RWPE2 (cell line): ENCODE results near the gene TMEM259.

Experiments used
- ATAC-seq: fragments of 200-7000 bp; cut with Tn5 transposase; 3 replicates; pipeline ENCODE4 v1.9.1; 2021; ENCODE audit warnings: low read depth
- DNase-seq: peaks from one replicate; pipeline ENCODE4 v3.0.0-alpha.2; 2020; ENCODE audit warnings: low spot score
- H3K27ac ChIP-seq: fragments of 450-650 bp; 2 replicates; pipeline ENCODE4 v1.5.1; 2017; ENCODE audit warnings: mild to moderate bottlenecking; ENCODE audit not compliant: poor library complexity, severe bottlenecking
- H3K27me3 ChIP-seq: fragments of 250-450 bp; sonication (Bioruptor Pico); 2 replicates; pipeline ENCODE4 v1.5.1; 2021; ENCODE audit warnings: mild to moderate bottlenecking, moderate library complexity; ENCODE audit not compliant: insufficient read depth, poor library complexity, severe bottlenecking
- H3K36me3 ChIP-seq: fragments of 250-450 bp; sonication (Bioruptor Pico); 2 replicates; pipeline ENCODE4 v1.5.1; 2020; ENCODE audit warnings: low read depth, mild to moderate bottlenecking, moderate library complexity
- H3K4me1 ChIP-seq: fragments of 250-450 bp; sonication (Bioruptor Pico); 2 replicates; pipeline ENCODE4 v1.5.1; 2021; ENCODE audit warnings: mild to moderate bottlenecking, moderate library complexity; ENCODE audit not compliant: insufficient read depth, poor library complexity, severe bottlenecking
- H3K4me3 ChIP-seq: fragments of 250-450 bp; sonication (Bioruptor Pico); 2 replicates; pipeline ENCODE4 v1.5.1; 2021; ENCODE audit warnings: mild to moderate bottlenecking, moderate library complexity; ENCODE audit not compliant: severe bottlenecking
- H3K9me3 ChIP-seq: fragments of 250-450 bp; sonication (Bioruptor Pico); 2 replicates; pipeline ENCODE4 v1.5.1; 2021; ENCODE audit warnings: mild to moderate bottlenecking, moderate library complexity; ENCODE audit not compliant: severe bottlenecking
- CTCF ChIP-seq: fragments of 450-650 bp; IDR thresholded peaks from one replicate; pipeline ENCODE4 v1.5.1; 2017; ENCODE audit warnings: mild to moderate bottlenecking, moderate library complexity; ENCODE audit not compliant: poor library complexity, severe bottlenecking

TMEM259 gene

GRCh38 chr19:1007399-1008251, 13.3 kb downstream of the TMEM259 start:
- Histone ChIP-seq H3K4me1 (no peaks in the 10 kb centered on the region), H3K27me3 (no peaks in the 10 kb centered on the region), H3K36me3 (peaks cover 13% of the 10 kb centered on the region; the same call in 1 of the 2 replicates), H3K9me3 (no peaks in the 10 kb centered on the region), H3K4me3 (no peak overlapping the region), H3K27ac (no peak overlapping the region)
- no peak for DNase-seq
- ATAC-seq = no peak
- no peak for TF ChIP-seq CTCF

GRCh38 chr19:1006711-1007398, 14.1 kb downstream of the TMEM259 start:
- Histone ChIP-seq H3K36me3 (peaks cover 7% of the 10 kb centered on the region; the same call in 1 of the 2 replicates), H3K4me1 (no peaks in the 10 kb centered on the region), H3K4me3 (no peak overlapping the region), H3K27ac (no peak overlapping the region), H3K9me3 (no peaks in the 10 kb centered on the region), H3K27me3 (no peaks in the 10 kb centered on the region)
- DNase-seq = no peak
- ATAC-seq = no peak
- no peak for TF ChIP-seq CTCF

- DNase-seq (no peak), ATAC-seq (no peak)
- Histone ChIP-seq H3K4me3 (no peak overlapping the region), H3K4me1 (no peaks in the 10 kb centered on the region), H3K27ac (no peak overlapping the region), H3K9me3 (no peaks in the 10 kb centered on the region), H3K27me3 (peaks cover 12% of the 10 kb centered on the region), H3K36me3 (peaks cover 1% of the 10 kb centered on the region; the same call in 1 of the 2 replicates)
- no peak for TF ChIP-seq CTCF
Observed at GRCh38 chr19:1004803-1005664, 15.9 kb downstream of the TMEM259 start.

- TF ChIP-seq CTCF = no peak
- Histone ChIP-seq H3K36me3 (no peaks in the 10 kb centered on the region), H3K9me3 (no peaks in the 10 kb centered on the region), H3K27me3 (peaks cover 19% of the 10 kb centered on the region), H3K4me1 (no peaks in the 10 kb centered on the region), H3K27ac (no peak overlapping the region), H3K4me3 (no peak overlapping the region)
- ATAC-seq (no peak), DNase-seq (no peak)
Observed at GRCh38 chr19:1004204-1004802, 16.6 kb downstream of the TMEM259 start.
